Measurements from ENCODE around the gene GSTA3.

GSTA3 gene

GRCh38 chr6:52937908-52938307, 28.4 kb upstream of the GSTA3 start:
- TF ChIP-seq CTCF (IDR thresholded peaks at IDR 0.05; ENCODE audit: low read depth, low read length, missing control alignments): no peak
- H3K4me3 ChIP-seq (ENCODE audit: low read depth, low read length): no peak overlapping the region

GRCh38 chr6:52933778-52934177, 24.3 kb upstream of the GSTA3 start:
- no peak for DNase-seq (ENCODE audit: low read depth)
- H3K4me3 ChIP-seq (ENCODE audit: low read depth, low read length): no peak overlapping the region
- no peak for TF ChIP-seq CTCF (IDR thresholded peaks at IDR 0.05; ENCODE audit: low read depth, low read length, missing control alignments)

More at GRCh38 chr6:52937908-52938307, 28.4 kb upstream of the GSTA3 start:
- no peak for DNase-seq (ENCODE audit: low read depth)

GRCh38 chr6:52931351-52931750, 21.9 kb upstream of the GSTA3 start:
- no peak for DNase-seq (ENCODE audit: low read depth)

GRCh38 chr6:52929321-52930164, 20.0 kb upstream of the GSTA3 start:
- H3K4me3 ChIP-seq (ENCODE audit: low read depth, low read length): no peak overlapping the region
- DNase-seq (ENCODE audit: low read depth): no peak
- no peak for TF ChIP-seq CTCF (IDR thresholded peaks at IDR 0.05; ENCODE audit: low read depth, low read length, missing control alignments)

More at GRCh38 chr6:52931351-52931750, 21.9 kb upstream of the GSTA3 start:
- no peak for TF ChIP-seq CTCF (IDR thresholded peaks at IDR 0.05; ENCODE audit: low read depth, low read length, missing control alignments)
- H3K4me3 ChIP-seq (ENCODE audit: low read depth, low read length): no peak overlapping the region

GRCh38 chr6:52927451-52927850, 18.0 kb upstream of the GSTA3 start:
- no peak overlapping the region for H3K4me3 ChIP-seq (ENCODE audit: low read depth, low read length)
- no peak for TF ChIP-seq CTCF (IDR thresholded peaks at IDR 0.05; ENCODE audit: low read depth, low read length, missing control alignments)
- no peak for DNase-seq (ENCODE audit: low read depth)

- no peak for TF ChIP-seq CTCF (IDR thresholded peaks at IDR 0.05; ENCODE audit: low read depth, low read length, missing control alignments)
- no peak for DNase-seq (ENCODE audit: low read depth)
- no peak overlapping the region for H3K4me3 ChIP-seq (ENCODE audit: low read depth, low read length)
Observed at GRCh38 chr6:52925919-52926792, 16.7 kb upstream of the GSTA3 start.

Data from GM12864 (cell line).